HEK293T (cell line): Measurements from ENCODE around the gene IPO13.

ENCODE experiments used
- CTCF ChIA-PET: fragments of 350-600 bp; formaldehyde crosslinking; extraction: SDS; loops from one replicate; lab custom pipeline; 2021; ENCODE audit warnings: antibody characterized with exemption, inconsistent platforms; lab: Yijun Ruan, JAX
- POLR2A ChIA-PET: fragments of 350-600 bp; formaldehyde crosslinking; extraction: SDS; loops from one replicate; lab custom pipeline; 2020; ENCODE audit warnings: antibody characterized with exemption, inconsistent platforms; lab: Yijun Ruan, JAX
- DNase-seq: peaks from one replicate; pipeline ENCODE4 v3.0.0; 2012; ENCODE audit warnings: mixed read lengths; ENCODE audit errors: extremely low spot score
- ARNT ChIP-seq: fragments of 450-650 bp; IDR thresholded peaks from 2 replicates; pipeline ENCODE4 v1.6.1; 2017; ENCODE audit warnings: mild to moderate bottlenecking
- BHLHE40 ChIP-seq: fragments of 450-650 bp; IDR thresholded peaks from 2 replicates; pipeline ENCODE4 v1.6.1; 2016; ENCODE audit warnings: mild to moderate bottlenecking, moderate library complexity, borderline replicate concordance
- CTBP1 ChIP-seq: fragments of 450-650 bp; IDR thresholded peaks from 2 replicates; pipeline ENCODE4 v1.6.1; 2016; ENCODE audit warnings: borderline replicate concordance
- ELF4 ChIP-seq: fragments of 450-650 bp; IDR thresholded peaks from 2 replicates; pipeline ENCODE4 v1.6.1; 2017; ENCODE audit warnings: antibody characterized with exemption
- FOXA1 ChIP-seq: fragments of 450-650 bp; IDR thresholded peaks from 2 replicates; pipeline ENCODE4 v1.6.1; 2016; ENCODE audit warnings: mild to moderate bottlenecking
- FOXK2 ChIP-seq: fragments of 450-650 bp; IDR thresholded peaks from 2 replicates; pipeline ENCODE4 v1.6.1; 2016; ENCODE audit warnings: mild to moderate bottlenecking
- FOXM1 ChIP-seq: fragments of 450-650 bp; IDR thresholded peaks from 2 replicates; pipeline ENCODE4 v1.6.1; 2017; ENCODE audit warnings: mild to moderate bottlenecking, borderline replicate concordance
- HDGF ChIP-seq: fragments of 450-650 bp; IDR thresholded peaks from 2 replicates; pipeline ENCODE4 v1.6.1; 2017; ENCODE audit warnings: antibody characterized with exemption, borderline replicate concordance
- L3MBTL2 ChIP-seq: fragments of 450-650 bp; conservative IDR thresholded peaks from 2 replicates; pipeline ENCODE4 v1.6.1; 2016; ENCODE audit warnings: mild to moderate bottlenecking
- LEF1 ChIP-seq: fragments of 450-650 bp; IDR thresholded peaks from 2 replicates; pipeline ENCODE4 v1.6.1; 2017; ENCODE audit warnings: mild to moderate bottlenecking, borderline replicate concordance
- NFRKB ChIP-seq: fragments of 450-650 bp; IDR thresholded peaks from 2 replicates; pipeline ENCODE4 v1.6.1; 2016; ENCODE audit warnings: mild to moderate bottlenecking, moderate library complexity
- PKNOX1 ChIP-seq: fragments of 450-650 bp; IDR thresholded peaks from 2 replicates; pipeline ENCODE4 v1.6.1; 2016
- SP1 ChIP-seq: fragments of 450-650 bp; IDR thresholded peaks from 2 replicates; pipeline ENCODE4 v1.6.1; 2017
- SUZ12 ChIP-seq: fragments of 450-650 bp; IDR thresholded peaks from 2 replicates; pipeline ENCODE4 v1.6.1; 2016; ENCODE audit warnings: mild to moderate bottlenecking
- TARDBP ChIP-seq: fragments of 450-650 bp; IDR thresholded peaks from 2 replicates; pipeline ENCODE4 v1.6.1; 2016
- ZNF384 ChIP-seq: fragments of 450-650 bp; IDR thresholded peaks from 2 replicates; pipeline ENCODE4 v1.6.1; 2016

Gene IPO13

GRCh38 chr1:43933386-43934100, 13.2 kb upstream of the IPO13 start, which contains the start of gene ARTN:
TSS of gene ARTN (plus strand) at chr1:43933801. CDS start at chr1:43935657, 1,856 bp downstream.
- DNase-seq, result no peak
- CTCF ChIA-PET, result interaction anchor here (0.8 to 2.7 kb wide), 5 partner anchors 12 to 275 kb away, joined by 3 to 127 read pairs (median 5); no protein-coding TSS in a partner anchor
- TF ChIP-seq CTBP1, result no peak
- TF ChIP-seq PKNOX1, result no peak
- TF ChIP-seq FOXK2, result no peak
- no peak for TF ChIP-seq TARDBP
- no peak for TF ChIP-seq HDGF
- no peak for TF ChIP-seq SP1
- TF ChIP-seq NFRKB, result no peak
- TF ChIP-seq ZNF384, result no peak
- no peak for TF ChIP-seq FOXM1
- TF ChIP-seq SUZ12, result no peak
- TF ChIP-seq L3MBTL2, result no peak
- POLR2A ChIA-PET, result no interaction called here

GRCh38 chr1:43934101-43934985, 12.4 kb upstream of the IPO13 start:
- TF ChIP-seq TARDBP (no peak), L3MBTL2 (no peak), FOXA1 (no peak), SP1 (no peak), SUZ12 (no peak), FOXM1 (no peak), BHLHE40 (no peak), PKNOX1 (no peak), CTBP1 (no peak), LEF1 (no peak), HDGF (no peak; the same call in 1 of the 2 replicates)
- peak; percentile 75 for DNase-seq
- CTCF ChIA-PET, result interaction anchor here (0.6 to 2.7 kb wide), 35 partner anchors 9 to 997 kb away, joined by 3 to 127 read pairs (median 3); partner anchors contain the start of gene IPO13
- POLR2A ChIA-PET, result interaction anchor here (0.7 to 1.8 kb wide), 8 partner anchors 9 to 227 kb away, joined by 3 to 8 read pairs (median 4); partner anchors contain the start of genes IPO13 and ST3GAL3

- TF ChIP-seq PKNOX1 (no peak), SUZ12 (no peak), HDGF (no peak), FOXK2 (no peak), ZNF384 (no peak), ARNT (no peak), FOXA1 (no peak), L3MBTL2 (no peak), NFRKB (no peak), BHLHE40 (no peak)
- ChIA-PET POLR2A (interaction anchor here (0.7 to 1.8 kb wide), 8 partner anchors 9 to 227 kb away, joined by 3 to 8 read pairs (median 4); partner anchors contain the start of genes IPO13 and ST3GAL3), CTCF (interaction anchor here (0.6 to 2.7 kb wide), 35 partner anchors 9 to 997 kb away, joined by 3 to 127 read pairs (median 3); partner anchors contain the start of gene IPO13)
- DNase-seq, result no peak
These were observed 11.8 kb upstream of the IPO13 start for GRCh38 chr1:43934986-43935324.

GRCh38 chr1:43935711-43936427, 10.9 kb upstream of the IPO13 start:
- POLR2A ChIA-PET, result interaction anchor here (1.7 to 1.8 kb wide), 2 partner anchors 10 to 11 kb away, joined by 5 to 6 read pairs; partner anchors contain the start of gene IPO13

More at GRCh38 chr1:43935711-43936427, 10.9 kb upstream of the IPO13 start:
- TF ChIP-seq BHLHE40 (no peak), NFRKB (no peak), CTBP1 (no peak), PKNOX1 (no peak), TARDBP (no peak), ZNF384 (no peak), ELF4 (no peak), L3MBTL2 (no peak), ARNT (no peak), SP1 (no peak), HDGF (no peak), LEF1 (no peak), FOXM1 (no peak), SUZ12 (no peak), FOXK2 (no peak)
- DNase-seq, result no peak
- CTCF ChIA-PET, result interaction anchor here (0.6 to 2.7 kb wide), 12 partner anchors 9 to 406 kb away, joined by 3 to 127 read pairs (median 4); partner anchors contain the start of gene IPO13
